Measurements from ENCODE around the gene ZNF507. TPM values are rescaled to one million over a fixed set of nuclear protein-coding genes. Genes with fewer than 3 reads are reported as not detected.

ZNF507 gene
- total and polyA plus RNA-seq, 2 of the 8 experiments (the other 6 are each of a cell fraction or from before 2014, with no cell fraction given): 8.6 to 28.8 TPM

DNA sequence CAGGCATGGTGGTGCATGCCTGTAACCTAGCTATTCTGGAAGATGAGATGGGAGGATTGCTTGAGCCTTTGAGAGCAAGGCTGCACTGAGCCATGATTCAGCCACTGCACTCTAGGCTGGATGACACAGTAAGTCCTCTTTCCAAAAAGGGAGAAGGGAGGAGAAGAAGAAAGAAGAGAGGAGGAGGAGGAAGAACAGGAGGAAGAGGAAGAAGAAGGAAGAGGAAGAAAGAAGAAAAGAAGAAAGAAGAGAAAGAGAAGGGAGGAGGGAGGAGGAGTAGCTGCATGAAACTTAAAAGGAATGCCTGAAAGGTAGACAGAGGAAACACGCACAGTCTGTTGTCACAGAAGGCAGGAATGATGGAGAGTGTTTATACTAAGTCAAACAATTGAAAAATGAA lies 56.6 kb downstream of the ZNF507 start:
- no peak overlapping the region for H2BK20ac ChIP-seq (ENCODE audit: low read length)
- no peak overlapping the region for H3K23ac ChIP-seq (ENCODE audit: insufficient read length)
- H3K9me3 ChIP-seq (ENCODE audit: insufficient read depth in 2 of 2, low read depth in 1 of 2, low read length in 1 of 2): no peaks in the 10 kb centered on the region
- H3K4me3 ChIP-seq (ENCODE audit: extremely low read depth in 1 of 4, insufficient read depth in 2 of 4, low read depth in 3 of 4, low read length in 4 of 4): no peak overlapping the region
- H2AK5ac ChIP-seq (ENCODE audit: low read depth, low read length): no peak overlapping the region
- no peak overlapping the region for H3K9ac ChIP-seq (replicated peaks in 1 of 4; ENCODE audit: extremely low read depth in 1 of 4, low read depth in 3 of 4, low read length in 3 of 4)
- no peak overlapping the region for H3K4me2 ChIP-seq (ENCODE audit: insufficient read depth in 1 of 2, low read depth in 2 of 2, low read length in 2 of 2)
- no peak overlapping the region for H3K56ac ChIP-seq (replicated peaks; ENCODE audit: insufficient read length, low read depth, low read length)
- H2BK12ac ChIP-seq (ENCODE audit: low read depth, low read length): no peak overlapping the region
- whole genome bisulfite sequencing, 2 experiments (ENCODE audit: extremely low coverage in 1 of 2, insufficient coverage in 1 of 2, insufficient read length in 1 of 2, insufficient replicate concordance in 2 of 2, low coverage in 1 of 2, low lambda C conversion rate in 2 of 2, missing lambda C conversion rate in 1 of 2): 81% methylated on average over 1 of the region's 1 CpG; no CpG with 5 or more reads in 1 of the 2 experiments
- peaks cover 0 to 2% of the 10 kb centered on the region in 2 experiments for H4K20me1 ChIP-seq (replicated peaks in 1 of 2; ENCODE audit: control insufficient read depth in 1 of 2, insufficient read depth in 2 of 2, low read length in 2 of 2)
- no peak overlapping the region for H4K5ac ChIP-seq (ENCODE audit: insufficient read length, low read depth, low read length)
- no peak for DNase-seq (ENCODE audit: low read depth in 1 of 2, low spot score in 2 of 2)
- peaks cover 0 to 9% of the 10 kb centered on the region in 2 experiments; a peak in 2 of 4 replicates for H3K79me2 ChIP-seq (ENCODE audit: control insufficient read depth in 1 of 2, insufficient read depth in 2 of 2, low read length in 2 of 2)
- no peaks in the 10 kb centered on the region; the same call in 1 of the 2 replicates for H3K23me2 ChIP-seq (ENCODE audit: low read depth, low read length)
- H3K4me1 ChIP-seq (replicated peaks in 1 of 4; ENCODE audit: control insufficient read depth in 3 of 4, insufficient read depth in 4 of 4, low read length in 3 of 4): peaks cover 0 to 14% (median 7%) of the 10 kb centered on the region in 4 experiments; a peak in 5 of 7 replicates
- no peak overlapping the region for H4K91ac ChIP-seq (replicated peaks; ENCODE audit: insufficient read length, low read length)
- no peaks in the 10 kb centered on the region; a peak in 1 of 7 replicates for H3K27me3 ChIP-seq (replicated peaks in 1 of 4; ENCODE audit: control insufficient read depth in 3 of 4, extremely low read depth in 1 of 4, insufficient read depth in 3 of 4, low read length in 3 of 4)
- no peak overlapping the region for H2BK5ac ChIP-seq (ENCODE audit: low read depth, low read length)
- FAIRE-seq: no peak
- H3K4ac ChIP-seq (replicated peaks; ENCODE audit: insufficient read length, low read depth, low read length): no peak overlapping the region
- H3K27ac ChIP-seq (ENCODE audit: low read depth, low read length): no peak overlapping the region
- no peak overlapping the region for H2BK15ac ChIP-seq (ENCODE audit: low read length)
- CTCF ChIA-PET (ENCODE audit: partially characterized antibody): interaction anchor here (1.1 kb wide), 1 partner anchor 114 kb away, joined by 4 read pairs; no protein-coding TSS in a partner anchor
- H4K8ac ChIP-seq (ENCODE audit: extremely low read depth, insufficient read depth, low read length): no peak overlapping the region
- no peak overlapping the region for H2BK120ac ChIP-seq (replicated peaks; ENCODE audit: low read depth, low read length)
- no peaks in the 10 kb centered on the region for H3K79me1 ChIP-seq (ENCODE audit: low read depth, low read length)
- H3K14ac ChIP-seq (ENCODE audit: insufficient read length): no peak overlapping the region
- H3K18ac ChIP-seq (ENCODE audit: extremely low read depth, low read length): no peak overlapping the region
- no peaks in the 10 kb centered on the region for H3K36me3 ChIP-seq (ENCODE audit: control insufficient read depth in 2 of 4, insufficient read depth in 4 of 4, low read length in 3 of 4)
- TF ChIP-seq CREB1 (IDR thresholded peaks at IDR 0.05) (no peak), CEBPB (IDR thresholded peaks at IDR 0.05; ENCODE audit: low read depth, low read length) (no peak), FOSL1 (IDR thresholded peaks at IDR 0.05; ENCODE audit: insufficient read depth, low read depth, low read length) (no peak)
- no peak overlapping the region for H2AFZ ChIP-seq (ENCODE audit: low read length)
- POLR2A ChIA-PET (ENCODE audit: partially characterized antibody): interaction anchor here (0.7 kb wide), 1 partner anchor 12 kb away, joined by 3 read pairs; no protein-coding TSS in a partner anchor
